ENCODE measurements around the gene NUDT1.

NUDT1 gene

DNA sequence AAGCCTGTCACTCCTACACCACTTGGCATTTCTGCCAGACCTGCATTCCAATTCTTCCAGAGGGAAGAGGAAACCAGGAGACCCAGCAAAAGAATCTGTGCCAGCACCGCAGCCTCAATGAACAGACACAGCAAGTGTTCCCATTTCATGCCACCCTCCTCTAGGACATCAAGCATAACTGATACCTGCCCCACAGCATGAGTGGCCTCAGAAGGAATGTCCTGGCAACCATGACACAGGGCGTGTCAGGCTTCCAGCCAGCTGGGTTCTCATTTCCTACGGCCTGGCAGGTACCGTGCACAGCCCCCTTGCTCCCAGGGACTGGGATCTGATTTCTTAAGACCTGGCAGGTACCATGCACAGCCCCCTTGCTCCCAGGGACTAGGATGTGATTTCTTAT lies 17.1 kb upstream of the NUDT1 start:
- no peak for DNase-seq (ENCODE audit: low read depth)

DNA sequence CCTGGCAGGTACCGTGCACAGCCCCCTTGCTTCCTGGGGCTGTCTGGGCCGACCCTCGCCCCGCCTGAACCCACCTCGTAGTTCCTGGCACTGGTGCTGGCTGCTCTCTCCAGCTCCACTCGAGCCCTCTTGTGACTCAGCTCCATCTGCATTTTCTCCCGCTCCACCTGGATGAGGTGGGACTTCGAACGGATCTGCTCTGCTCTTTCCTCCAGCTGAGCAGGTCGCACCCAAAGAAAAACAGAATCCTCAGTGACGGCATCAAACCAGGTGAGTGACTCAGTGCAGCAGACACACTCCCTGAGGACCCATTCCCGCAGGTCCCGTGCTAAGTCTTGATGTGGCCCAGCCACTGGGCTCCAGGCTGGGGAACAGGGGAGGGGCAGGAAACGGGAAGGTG lies 16.7 kb upstream of the NUDT1 start:
- no peak for DNase-seq (ENCODE audit: low read depth)

DNA sequence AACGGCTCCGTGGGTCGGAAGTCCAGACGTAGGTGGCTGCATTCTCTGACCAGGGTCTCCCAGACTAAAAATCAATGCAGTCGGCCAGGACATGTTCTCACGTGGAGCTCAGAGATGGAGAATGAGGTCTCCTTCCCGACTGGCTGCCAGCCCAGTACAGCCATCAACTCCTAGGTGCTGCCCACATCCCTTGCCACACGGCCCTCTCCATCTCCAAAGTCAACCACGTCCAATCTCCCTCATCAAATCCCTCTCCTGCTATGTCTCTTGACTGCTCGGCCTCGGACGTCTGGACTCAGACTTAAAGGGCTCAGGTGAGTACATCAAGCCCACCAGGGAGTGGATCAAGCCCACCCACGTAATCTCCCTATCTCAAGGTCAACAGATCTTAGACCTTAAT lies 16.2 kb upstream of the NUDT1 start:
- no peak for DNase-seq (ENCODE audit: low read depth)

- no peak for DNase-seq (ENCODE audit: low read depth)
Measured at GRCh38 chr7:2227699-2228098, 14.3 kb upstream of the NUDT1 start.

- DNase-seq (ENCODE audit: low read depth) = no peak
Measured at GRCh38 chr7:2228921-2229320, 13.1 kb upstream of the NUDT1 start.

GRCh38 chr7:2229467-2229866 lies 12.6 kb upstream of the NUDT1 start:
- DNase-seq (ENCODE audit: low read depth) = no peak

- no peak for DNase-seq (ENCODE audit: low read depth)
Measured at GRCh38 chr7:2230226-2230625, 11.8 kb upstream of the NUDT1 start.

DNA sequence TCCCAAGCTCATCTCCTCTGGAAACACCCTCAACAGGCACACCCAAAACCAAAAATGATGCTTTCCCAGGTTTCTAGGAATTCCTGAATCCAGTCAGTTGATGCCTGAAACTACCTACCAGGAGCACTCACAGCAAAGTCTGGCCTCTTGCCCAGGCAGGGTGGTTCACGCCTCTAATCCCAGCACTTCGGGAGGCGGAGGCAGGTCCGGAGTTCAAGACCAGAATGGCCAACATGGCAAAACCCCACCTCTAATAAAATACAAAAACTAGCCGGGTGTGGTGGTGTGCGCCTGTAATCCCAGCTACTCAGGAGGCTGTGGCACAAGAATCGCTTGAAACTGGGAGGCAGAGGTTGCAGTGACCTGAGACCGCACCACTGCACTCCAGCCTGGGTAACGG lies 11.1 kb upstream of the NUDT1 start:
- no peak for DNase-seq (ENCODE audit: low read depth)

DNA sequence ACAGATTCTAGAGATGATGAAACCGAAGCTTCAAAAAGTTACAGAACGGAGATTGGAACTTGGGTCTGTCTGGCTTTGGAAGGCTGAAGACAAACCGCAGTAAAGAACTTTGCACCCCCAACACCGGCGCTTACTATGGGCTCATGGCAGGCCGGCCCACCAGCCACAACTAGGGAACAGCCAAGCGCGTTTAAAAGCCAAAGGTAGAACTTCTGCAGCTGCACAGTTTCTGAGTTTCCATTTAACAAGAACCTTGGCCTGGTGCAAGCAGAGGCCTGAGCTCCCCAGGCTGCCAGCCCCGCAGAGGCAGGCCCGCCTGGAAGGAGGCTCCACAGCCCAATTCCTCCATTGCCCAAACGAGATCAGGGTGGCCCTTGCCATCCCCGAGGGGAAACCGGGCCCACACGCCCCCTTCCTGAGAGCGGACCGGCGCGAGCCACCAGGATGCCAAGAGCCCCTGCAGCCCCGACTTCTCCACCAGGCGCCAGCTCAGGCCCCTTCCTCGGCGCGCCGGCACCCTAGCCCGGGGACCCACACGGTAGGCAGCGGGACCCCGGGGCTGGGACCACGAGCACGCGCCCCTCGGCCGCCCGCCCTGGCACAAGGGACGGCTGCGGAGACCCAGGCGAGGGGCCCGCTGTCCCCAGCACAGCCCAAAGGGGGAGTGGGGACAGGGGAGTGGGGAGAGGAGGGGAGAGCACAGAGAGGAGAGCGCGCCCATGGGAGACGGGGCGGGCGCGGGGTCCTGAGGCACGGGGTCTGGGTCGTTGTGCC lies 9.8 kb upstream of the NUDT1 start:
- no peak for DNase-seq (ENCODE audit: low read depth)

GRCh38 chr7:2232766-2233520 lies 9.1 kb upstream of the NUDT1 start, which contains the start of gene MAD1L1:
MAD1L1 (minus strand) TSS chr7:2232945; CDS start chr7:2230133, 2,812 bp downstream.
- peak; percentile 88 for DNase-seq (ENCODE audit: low read depth)

DNA sequence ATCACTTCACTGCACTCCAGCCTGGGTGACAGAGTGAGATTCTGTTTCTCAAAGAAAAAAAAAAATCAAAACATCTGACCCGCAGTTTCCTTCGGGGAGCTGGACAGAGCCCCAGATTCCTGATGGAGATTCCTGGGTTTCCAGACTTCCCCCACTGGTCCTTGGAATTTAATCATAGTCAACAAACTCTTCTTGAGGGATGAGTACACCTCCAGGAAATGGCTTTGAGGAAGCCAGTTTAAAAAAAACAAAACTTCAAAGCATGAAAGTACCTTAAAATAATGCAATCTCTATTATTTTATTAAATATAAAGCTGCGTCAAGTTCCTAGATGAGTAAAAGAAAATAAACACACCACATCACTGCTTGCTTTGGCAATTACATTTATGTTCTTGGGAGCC lies 8.1 kb upstream of the NUDT1 start:
- peak; percentile 37 for DNase-seq (ENCODE audit: low read depth)

GRCh38 chr7:2237109-2237602 lies 4.9 kb upstream of the NUDT1 start:
- no peak for DNase-seq (ENCODE audit: low read depth)

DNA sequence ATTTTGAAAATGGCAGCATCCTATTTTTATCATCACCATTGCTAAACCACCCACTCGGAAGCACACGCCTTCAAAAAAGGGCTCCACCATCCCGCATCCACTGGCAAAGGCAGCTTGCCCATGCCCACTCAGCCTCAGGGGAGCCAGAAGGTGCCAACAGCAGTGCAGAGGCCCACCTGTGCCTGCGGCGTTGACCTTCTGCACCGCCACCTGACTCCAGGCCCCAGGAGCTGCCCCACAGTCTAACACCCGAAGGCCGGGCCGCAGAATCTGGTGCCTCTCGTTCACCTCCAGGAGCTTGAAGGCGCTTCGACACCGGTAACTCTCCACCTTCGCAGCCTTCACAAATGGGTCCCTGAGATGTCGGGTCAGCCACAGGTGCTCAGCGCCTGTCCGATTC lies 2.8 kb upstream of the NUDT1 start:
- DNase-seq (ENCODE audit: low read depth) = no peak

GRCh38 chr7:2242541-2243429 lies 759 bp downstream of the NUDT1 start:
- no peak for DNase-seq (ENCODE audit: low read depth)

- no peak for DNase-seq (ENCODE audit: low read depth)
Measured at GRCh38 chr7:2243458-2243857, 1.4 kb downstream of the NUDT1 start.

DNA sequence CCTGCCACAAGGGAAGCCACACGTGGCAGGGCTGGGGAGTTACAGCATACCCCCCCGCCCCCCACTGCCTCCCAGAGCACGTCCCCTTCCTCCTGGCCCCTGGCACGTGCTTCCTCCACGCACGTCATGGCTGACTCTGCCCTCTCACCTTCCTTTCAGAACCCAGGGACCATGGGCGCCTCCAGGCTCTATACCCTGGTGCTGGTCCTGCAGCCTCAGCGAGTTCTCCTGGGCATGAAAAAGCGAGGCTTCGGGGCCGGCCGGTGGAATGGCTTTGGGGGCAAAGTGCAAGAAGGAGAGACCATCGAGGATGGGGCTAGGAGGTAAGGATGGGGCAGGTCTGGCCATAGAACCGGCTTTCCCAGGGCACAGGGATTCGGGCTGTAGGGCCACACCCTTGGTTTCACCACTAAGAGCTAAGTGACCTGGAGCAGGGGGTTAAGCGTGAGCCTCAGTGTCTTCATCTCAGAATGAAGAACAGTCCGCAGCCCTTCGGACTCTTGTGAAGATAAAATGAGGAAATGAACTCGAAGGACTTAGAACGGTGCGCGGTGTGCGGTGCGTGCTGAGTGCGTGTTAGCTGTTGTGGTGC lies 2.5 kb downstream of the NUDT1 start:
- DNase-seq (ENCODE audit: low read depth) = no peak

GRCh38 chr7:2245883-2246675 lies 4.1 kb downstream of the NUDT1 start:
- no peak for DNase-seq (ENCODE audit: low read depth)

DNA sequence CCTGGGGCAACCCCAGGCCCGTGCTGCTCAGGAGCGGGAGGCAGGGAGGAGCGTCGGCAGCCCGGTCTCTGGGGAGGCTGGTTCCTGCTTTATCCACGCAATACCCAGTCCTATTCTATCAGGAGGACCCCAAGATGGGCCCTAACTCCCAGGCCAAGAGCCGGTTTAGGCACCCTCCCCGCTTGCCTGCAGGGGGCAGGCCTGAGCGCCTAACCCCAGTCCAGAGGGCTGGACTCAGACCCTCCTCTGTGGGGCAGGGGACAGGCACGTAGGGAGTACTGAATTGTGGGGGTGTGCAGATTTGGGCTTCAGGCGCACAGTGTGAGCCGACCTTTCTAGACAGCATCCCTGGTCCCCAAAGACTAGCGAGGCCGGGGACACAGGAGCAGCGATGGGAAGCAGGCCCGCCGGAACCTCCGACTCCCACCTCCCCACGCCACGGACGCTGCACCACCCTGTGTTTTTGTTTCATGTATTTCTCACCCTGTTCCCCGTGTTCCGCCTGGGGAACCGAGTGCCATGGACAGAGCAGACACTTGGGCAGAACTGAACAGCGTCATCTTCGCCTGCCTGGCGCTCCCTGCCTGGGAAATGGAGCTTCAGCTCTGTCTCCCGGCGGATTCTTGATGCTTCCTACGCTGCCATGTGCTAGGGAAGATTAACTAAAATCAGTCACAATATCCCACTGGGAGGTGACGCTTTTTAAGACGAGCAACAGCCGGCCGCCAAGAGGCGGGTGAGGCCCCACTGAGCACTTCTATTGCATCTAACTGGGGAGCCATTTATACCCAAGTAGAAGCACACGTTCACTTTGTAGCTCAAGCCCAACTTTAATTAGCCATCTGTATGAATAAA lies 5.3 kb downstream of the NUDT1 start:
- no peak for DNase-seq (ENCODE audit: low read depth)

DNA sequence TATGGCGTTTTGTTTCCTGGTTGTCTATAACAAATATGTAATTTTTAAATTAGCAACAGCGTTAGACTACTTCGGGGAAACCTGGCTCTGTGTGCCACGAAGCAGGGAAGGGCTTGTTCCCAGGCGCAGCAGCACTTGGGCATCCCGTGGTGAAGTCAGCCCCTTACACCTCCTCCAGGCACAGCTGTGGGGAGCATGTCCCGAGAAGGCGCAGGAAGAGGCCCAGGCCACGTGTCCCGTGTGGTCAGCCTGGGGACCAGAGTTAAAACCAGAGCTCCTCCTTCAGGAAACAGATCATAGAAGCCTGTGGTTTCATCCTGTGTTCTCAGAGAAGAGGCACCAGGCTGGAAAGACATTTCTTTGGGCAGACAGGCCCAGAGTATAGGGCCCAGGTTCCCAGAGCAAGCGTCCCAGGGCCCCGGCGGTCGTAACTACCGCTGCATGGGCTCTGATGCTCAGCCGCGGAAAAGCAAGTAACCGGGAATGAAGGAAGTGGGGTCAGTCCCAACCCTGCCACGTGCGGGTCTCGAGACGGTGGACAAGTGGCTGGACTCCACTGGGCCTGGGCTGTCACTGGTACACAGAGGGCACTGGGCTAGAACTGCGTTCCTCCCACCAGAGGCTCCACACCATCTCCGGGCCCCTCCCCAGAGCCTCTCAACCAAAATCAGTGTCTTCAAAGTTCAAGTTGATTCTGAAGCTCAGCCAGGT lies 7.1 kb downstream of the NUDT1 start:
- DNase-seq (ENCODE audit: low read depth) = peak; percentile 94
